NCI-H748 (cell line): ENCODE measurements around the gene RAC2.
"Not testable (repeated sequence)": the region's sequence is repeated elsewhere in the genome, so short reads cannot be mapped to it uniquely, and the experiment has no call there.

Experiments used
- DNase-seq: peaks from one replicate; lab custom pipeline; 2025; ENCODE audit not compliant: unreplicated experiment; lab: John Stamatoyannopoulos, UW

The RAC2 gene

DNA sequence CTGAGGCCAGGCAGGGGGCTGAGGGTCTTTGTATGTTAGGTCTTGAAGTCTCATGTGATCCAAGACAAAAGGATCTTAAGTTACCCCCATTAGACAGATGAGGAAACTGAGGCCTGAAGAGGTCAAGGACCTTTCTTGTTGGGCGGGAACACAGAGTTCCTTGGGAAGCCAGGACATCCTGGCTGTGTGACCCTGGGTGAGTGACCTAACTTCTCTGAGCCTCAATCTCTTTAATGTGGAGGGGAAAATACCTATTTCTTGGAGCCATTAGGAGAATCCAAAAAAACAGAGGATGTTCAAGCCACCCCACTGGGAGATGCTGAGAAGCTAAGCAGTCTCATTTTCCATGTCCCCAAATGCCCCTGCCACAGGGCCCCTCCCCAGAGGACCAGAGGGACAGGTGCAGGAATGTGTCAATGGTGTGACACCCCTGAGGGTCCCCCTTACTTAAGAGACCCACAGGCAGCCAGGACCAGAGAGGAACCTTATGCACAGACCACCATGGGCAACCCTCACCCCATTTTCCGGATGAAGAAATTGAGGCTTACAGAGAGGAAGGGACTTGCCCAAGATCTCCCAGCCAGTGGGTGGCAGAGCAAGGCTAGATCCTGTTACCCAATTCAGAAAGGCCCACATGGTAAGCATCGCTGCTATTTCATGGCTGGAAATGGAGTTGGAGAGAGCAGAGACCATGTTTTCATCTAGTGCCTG is 8.0 kb downstream of the RAC2 start:
- no peak for DNase-seq

DNA sequence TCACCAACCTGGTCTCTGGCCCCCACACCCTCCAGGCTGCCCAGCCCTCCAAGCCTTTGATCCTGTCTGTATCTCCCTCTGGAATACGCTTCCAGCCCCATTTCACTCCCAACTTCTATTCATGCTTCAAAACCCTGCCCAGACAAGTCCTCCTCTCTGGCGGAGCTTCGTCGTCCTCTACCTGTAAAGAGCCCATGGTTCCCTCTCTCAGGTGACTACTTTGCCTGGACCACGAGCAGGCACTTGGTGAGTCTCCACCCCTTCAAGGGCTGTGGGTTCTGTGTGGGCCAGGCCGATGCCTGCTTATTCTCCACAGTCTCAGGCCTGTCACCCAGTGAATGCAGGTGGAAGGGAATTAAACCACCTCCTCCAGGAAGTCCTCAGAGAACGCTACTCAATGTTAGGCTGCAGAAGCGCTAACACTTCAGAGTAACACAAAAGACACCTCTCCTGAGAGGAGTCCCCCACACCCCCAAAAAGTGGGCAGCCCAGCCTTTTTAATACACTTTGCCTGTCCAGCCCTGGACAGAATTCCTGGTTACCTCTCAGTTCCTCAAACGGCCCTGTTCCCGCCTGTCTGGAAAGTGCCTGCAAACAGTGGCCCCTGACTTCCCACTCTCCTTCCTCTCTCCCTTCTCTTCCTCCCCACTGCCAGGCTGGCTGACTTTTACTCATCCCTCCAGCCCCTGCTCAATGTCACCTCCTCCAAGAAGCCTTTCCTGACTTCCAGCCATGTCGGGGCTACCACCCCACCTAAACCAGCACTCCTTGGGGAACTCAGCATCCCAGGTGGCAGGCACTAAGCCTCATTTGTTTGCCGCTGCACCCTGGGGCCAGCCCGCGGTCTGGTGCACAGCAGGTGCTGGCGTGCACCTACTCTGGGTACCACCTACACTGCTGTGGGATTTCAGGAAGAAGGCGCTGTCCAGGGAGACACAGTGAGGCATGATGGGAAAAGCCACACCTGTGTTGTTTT is 9.0 kb downstream of the RAC2 start:
- DNase-seq, result no peak

DNA sequence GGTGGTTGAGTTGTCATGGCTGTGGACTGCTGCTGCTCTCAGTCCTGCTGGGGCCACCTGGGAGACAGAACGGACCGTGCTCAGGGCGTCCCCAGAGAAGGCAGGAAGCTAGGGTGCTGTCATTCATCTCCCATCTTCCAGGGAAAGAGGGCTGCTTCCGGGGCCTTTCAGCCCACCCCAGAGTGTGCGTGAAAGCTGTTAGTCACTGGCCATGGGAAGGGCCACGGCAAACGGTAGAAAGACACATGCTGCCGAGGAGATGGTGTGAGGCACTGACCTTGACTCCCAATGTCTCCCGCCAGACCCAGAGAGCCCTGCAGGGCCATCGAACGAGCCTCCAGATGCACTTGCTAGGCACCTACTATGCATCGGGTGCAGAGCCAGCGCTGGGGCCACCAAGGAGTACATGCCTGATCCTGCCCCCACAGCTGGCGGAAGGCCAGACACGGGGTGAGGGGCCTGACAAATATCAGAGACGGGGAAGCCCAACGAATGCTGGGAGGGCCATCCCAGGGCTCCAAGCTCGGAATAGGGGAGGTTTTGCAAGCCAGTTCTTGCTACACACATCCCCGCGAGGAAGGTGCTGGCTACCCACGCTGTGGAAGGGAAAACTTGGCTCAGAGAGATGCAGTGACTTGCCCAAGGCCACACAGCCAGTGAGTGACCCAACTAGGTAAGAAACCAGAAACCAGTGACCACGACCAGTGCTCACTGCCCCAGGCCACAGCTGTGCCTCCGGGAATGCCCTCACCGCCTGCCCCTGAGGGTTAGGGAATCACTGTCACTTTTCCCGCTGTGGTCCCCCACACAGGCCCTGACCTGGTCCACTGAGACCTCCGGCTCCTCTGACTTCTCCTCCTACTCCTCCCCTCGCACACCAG is 10.1 kb downstream of the RAC2 start:
- DNase-seq, result no peak

DNA sequence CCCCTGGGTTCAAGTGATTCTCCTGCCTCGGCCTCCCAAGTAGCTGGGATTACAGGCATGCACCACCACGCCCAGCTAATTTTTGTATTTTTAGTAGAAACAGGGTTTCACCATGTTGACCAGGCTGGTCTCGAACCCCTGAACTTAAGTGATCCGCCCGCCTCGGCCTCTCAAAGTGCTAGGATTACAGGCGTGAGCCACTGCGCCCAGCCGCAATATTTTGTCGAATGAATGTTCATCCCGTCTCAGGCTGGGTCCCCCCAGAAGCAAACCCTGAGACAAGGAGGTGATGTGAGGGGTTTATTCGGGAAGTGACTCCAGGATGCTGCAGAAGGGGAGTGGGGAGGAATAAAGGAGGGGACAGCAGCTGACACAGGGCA is 10.7 kb downstream of the RAC2 start:
- DNase-seq, result not testable (repeated sequence)

DNA sequence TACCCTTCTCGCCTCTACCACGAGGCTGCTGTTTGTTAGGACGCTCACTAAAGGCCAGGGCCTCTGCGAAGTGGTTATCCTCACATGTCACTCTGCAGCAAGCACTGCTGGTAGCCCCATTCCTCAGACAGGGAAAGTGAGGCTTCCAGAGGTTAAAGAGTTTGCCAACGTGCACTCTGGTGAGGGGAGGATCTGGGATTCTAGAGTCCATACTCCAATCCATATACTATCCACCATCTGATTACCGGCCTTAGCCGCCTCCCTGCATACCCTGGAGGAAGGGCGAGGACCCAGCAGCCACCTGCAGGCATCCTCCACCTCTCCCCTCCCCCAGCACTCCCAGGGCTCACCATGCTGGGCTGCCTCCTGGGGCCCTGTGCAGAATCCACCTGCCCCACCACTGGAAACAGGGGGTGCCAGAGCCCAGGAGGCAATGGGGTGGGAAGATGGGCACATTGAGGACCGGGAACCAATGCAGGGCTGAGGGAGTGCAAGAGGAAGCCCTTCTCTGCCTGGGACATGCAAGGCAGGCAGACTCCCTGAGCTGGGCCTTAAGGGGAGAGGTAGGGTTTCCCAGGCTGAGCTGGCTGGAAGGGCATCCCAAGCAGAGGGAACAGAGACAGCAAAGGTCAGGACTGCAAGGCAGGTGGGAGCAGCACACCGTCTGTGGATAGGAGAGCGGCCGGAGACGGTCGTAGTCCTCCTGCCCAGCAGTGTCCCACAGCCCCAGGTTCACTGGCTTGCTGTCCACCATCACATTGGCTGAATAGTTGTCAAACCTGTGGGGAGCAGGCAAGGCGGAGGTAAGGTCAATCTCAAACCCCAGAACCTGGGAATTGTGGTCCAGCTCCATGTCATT is 11.7 kb downstream of the RAC2 start:
- DNase-seq, result no peak

DNA sequence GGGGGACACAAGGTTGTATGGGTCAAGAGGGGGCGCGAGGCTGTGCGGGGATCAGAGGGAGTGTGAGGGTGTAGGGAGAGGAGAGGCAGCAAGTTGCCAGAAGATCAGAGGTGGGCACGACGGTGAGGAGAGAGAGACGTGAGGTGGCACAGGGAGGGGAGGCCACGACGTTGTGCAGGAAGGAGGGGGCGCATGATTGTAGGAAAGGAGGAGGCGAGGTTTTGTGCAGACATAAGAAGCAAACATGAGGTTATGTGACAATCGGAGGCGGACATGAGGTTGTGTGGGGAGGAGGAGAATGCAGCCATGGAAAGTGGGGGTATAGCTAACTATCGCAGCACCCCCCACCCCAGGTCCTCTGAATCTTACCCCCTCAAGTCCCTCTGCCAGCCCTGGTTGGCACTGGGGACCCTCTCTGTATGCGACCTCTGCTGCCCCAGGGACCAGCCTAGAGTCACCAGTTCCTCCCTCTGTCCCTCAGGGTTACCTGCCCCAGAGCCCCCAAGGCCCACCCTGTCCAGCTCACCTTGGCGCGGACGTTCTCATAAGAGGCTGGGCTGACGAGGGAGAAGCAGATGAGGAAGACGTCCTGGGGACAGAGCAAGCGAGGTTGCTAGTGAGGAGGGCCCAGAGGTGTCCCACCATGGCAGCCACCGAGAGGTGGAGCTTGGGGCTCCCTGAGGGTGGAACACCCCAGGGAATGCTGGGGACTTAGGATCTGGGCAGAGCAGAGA is 12.5 kb downstream of the RAC2 start:
- no peak for DNase-seq

DNA sequence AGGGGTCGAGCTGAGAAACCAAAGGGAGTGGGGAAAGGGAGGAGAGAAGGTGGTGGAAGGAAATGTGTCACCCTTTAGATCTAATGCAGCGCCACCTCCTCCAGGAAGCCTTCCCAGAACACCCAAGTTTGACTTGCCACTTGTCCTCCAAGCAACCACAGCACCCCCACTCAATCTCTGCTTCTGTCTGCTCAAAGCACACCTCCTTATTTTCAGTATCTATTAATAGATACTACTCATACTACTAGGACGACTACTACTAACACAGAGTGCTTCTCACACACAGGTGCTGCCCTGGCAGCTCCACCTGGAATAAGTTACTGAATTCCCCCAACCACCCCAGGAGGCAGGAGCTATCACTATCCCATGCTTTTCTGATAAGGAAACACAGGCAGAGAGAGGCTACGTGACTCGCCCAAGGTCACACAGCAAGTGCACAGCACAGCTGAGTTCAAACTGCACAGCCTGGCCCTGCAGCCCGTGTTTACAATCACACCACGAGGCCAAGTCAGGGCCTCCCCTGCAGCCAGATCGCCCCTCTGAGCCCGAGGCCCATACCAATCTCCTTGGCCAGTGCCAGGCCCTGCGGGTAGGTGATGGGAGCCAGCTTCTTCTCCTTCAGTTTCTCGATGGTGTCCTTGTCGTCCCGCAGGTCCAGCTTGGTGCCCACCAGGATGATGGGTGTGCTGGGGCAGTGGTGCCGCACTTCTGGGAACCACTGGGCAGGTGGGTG is 13.2 kb downstream of the RAC2 start:
- DNase-seq, result no peak

DNA sequence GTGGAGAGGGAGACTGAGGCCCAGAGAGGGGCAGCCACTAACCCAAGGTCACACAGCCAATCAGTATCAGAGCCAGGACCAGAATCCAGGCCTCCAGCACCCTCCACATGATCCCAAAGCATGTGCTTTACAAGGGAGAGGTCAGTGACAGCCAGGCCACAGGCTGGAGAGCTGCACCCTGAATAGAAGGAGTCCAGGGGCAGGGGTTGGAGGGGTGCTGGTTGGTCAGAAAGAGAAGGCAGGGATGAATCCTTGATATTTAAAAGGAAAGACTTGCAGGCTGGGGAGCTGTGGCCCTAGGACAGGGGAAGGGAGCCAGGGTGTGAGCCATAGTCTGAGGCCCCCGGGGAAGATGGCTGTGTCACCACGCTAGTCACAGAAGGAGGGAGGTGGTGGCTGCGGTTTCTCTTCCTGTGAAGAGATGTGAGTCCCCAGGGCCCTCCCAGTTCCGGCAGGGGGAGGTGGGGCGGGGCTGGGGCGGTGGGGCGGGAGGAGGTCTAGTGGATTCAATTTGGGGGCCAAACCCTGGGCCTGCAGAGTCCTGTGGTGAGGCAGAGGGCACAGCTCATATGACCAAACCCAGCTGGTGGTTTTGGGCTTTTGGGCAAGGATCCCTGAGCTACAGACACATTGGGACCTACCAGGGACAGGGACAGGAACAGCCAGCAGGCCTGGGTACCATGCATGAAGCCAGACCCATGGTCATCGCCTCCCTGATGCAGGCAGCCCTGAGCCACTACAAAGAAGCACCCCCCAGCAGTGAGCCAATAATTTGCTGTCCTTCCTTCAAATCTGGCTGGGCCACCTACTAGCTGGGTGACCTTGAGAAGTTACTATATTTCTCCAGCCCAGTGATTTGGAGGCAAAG is 14.0 kb downstream of the RAC2 start:
- no peak for DNase-seq

DNA sequence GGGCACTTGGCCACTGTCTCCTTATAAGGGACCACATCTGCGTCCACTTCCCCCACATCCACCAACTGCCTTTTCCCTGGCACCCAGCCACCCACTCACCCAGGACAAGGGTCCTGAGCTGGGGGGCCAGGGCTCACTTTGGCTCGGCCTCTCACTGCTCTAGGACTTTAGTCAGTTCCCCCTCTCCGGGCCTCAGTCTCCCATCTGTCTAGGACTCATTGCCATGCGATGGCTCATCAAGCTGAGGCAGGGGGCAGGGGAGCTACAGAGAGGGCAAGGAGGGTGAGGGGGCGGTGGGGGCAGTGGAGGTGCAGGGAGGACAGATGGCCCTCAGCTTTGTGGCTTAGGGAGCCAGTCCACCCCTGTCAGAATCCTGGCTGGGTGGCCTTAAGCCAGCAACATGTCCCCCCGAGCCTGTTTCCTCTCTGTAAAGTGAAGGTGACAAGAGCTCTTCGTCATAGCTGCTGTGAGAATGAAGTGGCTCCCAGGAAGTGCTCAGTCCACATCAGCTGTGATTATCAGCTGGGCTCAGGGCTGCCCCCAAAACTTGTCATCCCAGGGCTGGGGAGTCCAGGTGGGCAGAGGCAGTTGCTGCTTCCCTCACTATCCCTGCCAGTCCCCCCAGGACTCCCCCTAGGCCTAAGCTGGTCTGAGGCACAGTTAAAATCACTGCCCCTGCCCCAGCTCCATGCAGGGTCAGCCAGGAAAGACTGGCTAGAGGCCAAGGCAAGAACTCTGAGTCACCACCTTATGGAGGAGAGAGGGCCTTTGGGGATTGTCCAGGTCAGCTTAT is 14.9 kb downstream of the RAC2 start:
- no peak for DNase-seq

DNA sequence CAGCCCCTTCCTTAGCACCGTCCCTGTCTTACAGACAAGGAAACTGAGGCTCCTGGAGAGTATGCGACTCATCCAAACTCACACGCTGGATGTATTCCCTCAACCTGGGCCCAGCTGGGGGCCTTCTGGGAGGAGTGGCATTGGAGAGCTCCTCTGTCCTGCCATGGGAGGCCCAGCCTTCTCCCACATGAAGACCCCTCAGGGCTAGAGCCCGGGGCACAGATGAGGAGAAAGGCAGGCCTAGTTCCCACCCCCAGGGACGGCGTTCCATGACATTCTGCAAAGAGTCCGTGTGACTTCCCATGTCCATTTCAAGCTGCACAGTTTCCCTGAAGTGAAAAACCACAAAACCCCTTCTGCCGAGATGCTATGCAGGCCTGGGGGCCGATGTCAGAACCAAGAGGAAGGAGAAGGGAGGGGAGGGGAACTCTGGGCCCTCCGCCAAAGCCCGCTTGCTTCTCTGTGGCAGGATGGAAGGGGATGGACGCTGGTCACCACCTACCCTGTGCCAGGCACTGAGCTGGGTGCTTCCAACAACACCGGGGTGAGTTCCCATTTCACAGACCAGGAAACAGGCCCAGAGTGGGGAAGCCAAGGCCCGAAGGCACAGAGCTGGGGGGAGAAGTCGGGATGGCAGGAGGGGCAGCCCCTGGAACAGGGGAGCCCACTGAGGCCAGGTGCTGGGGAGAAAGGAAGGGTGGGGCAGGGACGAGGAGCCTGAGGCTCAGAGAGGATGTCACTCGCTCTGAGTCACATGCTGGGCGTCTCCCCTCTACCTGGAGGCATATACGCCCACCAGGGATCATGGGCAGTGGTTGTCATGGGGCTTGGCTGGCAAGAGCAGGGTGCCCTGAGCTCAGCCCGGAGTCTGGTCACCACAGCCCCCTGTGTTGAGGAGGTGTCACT is 15.7 kb downstream of the RAC2 start:
- no peak for DNase-seq

DNA sequence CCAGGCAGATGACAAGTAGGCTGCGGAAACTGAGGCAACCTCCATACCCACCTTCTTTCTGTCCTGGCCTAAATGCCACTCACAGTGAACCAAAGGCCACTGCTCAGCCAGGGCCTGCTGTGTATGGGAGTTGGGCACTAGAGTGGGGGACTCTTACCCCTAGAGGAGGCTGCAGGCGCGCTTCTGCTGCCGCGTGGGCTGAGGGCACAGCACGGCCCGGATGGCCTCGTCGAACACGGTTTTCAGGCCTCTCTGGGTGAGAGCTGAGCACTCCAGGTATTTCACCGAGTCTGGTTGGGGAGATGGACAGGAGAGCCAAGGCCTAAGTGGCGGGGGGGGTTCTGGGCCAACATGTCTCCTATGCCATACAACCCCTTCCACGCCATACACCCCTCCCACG is 17.6 kb downstream of the RAC2 start:
- no peak for DNase-seq

DNA sequence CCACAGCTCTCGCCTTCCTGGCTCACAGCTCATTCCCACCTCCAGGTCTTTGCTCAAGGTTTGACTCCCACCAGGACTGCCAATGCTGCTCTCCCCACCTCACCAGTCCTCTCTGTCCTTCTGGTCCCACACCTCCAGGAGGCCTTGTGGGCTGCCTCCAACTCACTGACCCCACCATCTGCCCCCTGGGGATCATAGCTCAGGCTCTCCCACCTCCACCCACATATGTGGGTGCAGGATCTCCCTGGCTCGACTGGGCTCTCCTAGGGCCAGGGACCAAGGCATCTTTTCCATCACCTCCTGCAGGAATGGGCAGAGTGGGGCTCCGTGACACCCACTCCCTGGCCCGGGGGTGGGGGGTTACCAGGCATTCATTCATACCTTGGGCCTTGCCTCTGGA is 18.0 kb downstream of the RAC2 start:
- no peak for DNase-seq

DNA sequence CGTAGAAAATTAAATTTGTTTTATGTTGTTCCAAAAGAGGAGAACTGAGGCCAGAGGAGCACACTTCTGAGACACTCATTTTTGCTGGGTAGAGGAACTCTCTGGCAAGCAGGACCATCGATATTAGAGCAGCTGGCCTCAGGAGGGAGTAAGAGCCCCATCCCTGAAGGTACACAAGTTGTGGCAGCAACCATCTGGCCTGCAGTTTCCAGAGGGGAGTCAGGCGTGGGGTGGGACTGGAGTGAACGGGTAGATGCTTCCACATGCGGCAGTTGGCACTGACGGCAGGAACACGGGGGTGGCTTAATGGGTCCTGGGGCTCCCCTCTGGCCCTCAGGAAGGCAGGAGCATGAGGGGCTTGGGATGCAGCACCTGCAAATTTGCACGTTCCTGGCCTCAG is 18.6 kb downstream of the RAC2 start:
- DNase-seq, result peak; percentile 4

DNA sequence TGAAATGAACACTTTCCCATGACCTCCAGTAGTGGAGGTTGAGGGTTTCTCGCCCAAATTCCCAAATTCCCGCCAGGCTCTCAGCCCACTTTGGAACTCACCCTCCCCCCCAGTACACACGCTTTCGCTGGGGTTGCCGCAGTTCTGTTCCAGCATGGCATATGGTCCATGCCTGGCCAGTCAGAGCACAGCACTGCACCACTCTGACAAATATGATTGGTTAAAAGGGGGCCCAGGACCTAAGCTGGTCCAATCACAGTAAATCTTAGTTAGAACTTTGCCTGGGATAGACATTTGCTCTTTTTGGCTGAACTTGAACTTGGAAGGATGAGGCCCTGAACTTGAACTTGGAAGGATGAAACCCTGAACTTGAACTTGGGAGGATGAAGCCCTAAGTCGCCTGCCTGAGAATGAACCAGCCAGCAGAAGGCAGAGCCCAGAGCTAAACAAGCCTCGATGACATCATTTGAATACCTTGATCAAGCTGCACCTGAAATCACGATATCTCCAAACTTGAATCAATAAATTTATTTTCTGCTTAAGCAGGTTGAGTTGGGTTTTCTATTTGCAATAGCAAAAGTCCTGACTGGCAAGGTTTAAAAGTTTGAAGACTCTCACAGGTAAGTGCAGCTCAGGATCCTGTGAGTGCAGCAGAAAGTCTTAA is 19.2 kb downstream of the RAC2 start:
- no peak for DNase-seq

DNA sequence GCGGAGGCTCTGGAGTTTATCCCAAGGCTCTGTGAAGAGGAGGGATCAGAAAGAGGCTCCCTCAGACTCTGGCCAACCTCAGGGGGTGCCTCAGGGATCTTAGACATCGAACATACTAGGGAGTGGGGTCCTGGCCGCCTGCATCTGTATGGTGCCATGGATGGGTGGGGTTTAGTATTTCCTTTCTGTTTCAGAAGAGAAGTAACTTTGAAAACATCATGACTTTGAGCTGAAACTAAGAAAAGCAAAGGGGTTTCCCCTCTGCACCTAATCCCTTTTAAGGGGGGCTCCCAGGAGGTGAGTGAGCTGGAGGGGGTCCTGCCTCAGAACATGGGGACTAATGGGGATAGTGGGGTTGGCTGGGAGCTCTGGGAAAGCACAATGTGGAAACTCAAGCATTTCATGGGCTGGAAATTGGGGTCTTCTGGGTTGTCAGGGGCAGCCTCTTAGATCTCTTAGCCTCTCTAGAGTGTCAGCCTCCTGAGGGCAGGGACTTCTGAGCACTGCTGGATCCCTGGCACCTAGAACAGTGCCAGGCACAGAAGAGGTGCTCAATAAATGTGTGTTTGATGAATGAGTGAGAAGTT is 20.0 kb downstream of the RAC2 start:
- DNase-seq, result no peak
